Uterus (tissue), 4 donors: ENCODE results near the gene MSANTD1. TPM values are rescaled to one million over a fixed set of nuclear protein-coding genes. Genes with fewer than 3 reads are reported as not detected.

ENCODE experiments used
- DNase-seq, 2 donors: peaks; one replicate each; pipeline ENCODE4 v3.0.0-alpha.2; 2019 to 2020
- H3K27ac ChIP-seq, 2 donors: fragments of 200-600 bp; sonication (generic); 1 replicate in 1 of 2; 2 replicates in 1 of 2; pipeline ENCODE4 v1.5.1; 2016 to 2018
- H3K27me3 ChIP-seq, 2 donors: fragments of 200-600 bp; sonication (generic); one replicate each; pipeline ENCODE4 v1.5.1; 2018 to 2019; ENCODE audit warnings: control low read depth in 1 of 2
- H3K36me3 ChIP-seq, 2 donors: fragments of 200-600 bp; sonication (generic); one replicate each; pipeline ENCODE4 v1.5.1; 2019; ENCODE audit warnings: control low read depth in 1 of 2
- H3K4me1 ChIP-seq, 2 donors: fragments of 200-600 bp; sonication (generic); one replicate each; pipeline ENCODE4 v1.5.1; 2018 to 2019; ENCODE audit warnings: control low read depth in 1 of 2
- H3K4me3 ChIP-seq, 2 donors: fragments of 200-600 bp; sonication (generic); 1 replicate in 1 of 2; 2 replicates in 1 of 2; pipeline ENCODE4 v1.5.1; 2018 to 2019; ENCODE audit warnings: mild to moderate bottlenecking in 1 of 2
- H3K9me3 ChIP-seq, 2 donors: fragments of 200-600 bp; sonication (generic); one replicate each; pipeline ENCODE4 v1.5.1; 2019; ENCODE audit warnings: control low read depth in 1 of 2
- POLR2A ChIP-seq, 2 donors: fragments of 450-650 bp; IDR thresholded peaks; one replicate each; pipeline ENCODE4 v1.6.1; 2016; ENCODE audit warnings: antibody characterized with exemption in 2 of 2, mild to moderate bottlenecking in 1 of 2, moderate library complexity in 1 of 2
- intact Hi-C: fragments of 100-400 bp; cut with DNase I; formaldehyde crosslinking; loops from one replicate; pipeline ENCODE4 v1.15.1; 2023; ENCODE audit warnings: low total_unique reads
- total RNA-seq, 4 donors: library from RNA; depleted of rRNA in 3 of 4; stranded (reverse); fragments of >200 nt in 3 of 4; gene quantifications; one replicate each; pipeline versions ENCODE4 v1.1.0 to v1.2.4, GENCODE V29; 2014 to 2023
- TF ChIP-seq, protein P1 (sequence below), 4 experiments: fragments of 200-600 bp in 2 of 4; fragments of 450-650 bp in 2 of 4; sonication (generic) in 2 of 4; IDR thresholded peaks; one replicate each; pipeline ENCODE4 v1.5.1; 2016 to 2019; ENCODE audit warnings: antibody characterized with exemption in 4 of 4, mild to moderate bottlenecking in 2 of 4, moderate library complexity in 1 of 4
- donor health status: DM: yes; HTN: yes; CAD: no.

The MSANTD1 gene
- total RNA-seq, 4 donors from 2014 or later = 1.3 to 3.3 (median 2.1) TPM; not detected in 1

DNA sequence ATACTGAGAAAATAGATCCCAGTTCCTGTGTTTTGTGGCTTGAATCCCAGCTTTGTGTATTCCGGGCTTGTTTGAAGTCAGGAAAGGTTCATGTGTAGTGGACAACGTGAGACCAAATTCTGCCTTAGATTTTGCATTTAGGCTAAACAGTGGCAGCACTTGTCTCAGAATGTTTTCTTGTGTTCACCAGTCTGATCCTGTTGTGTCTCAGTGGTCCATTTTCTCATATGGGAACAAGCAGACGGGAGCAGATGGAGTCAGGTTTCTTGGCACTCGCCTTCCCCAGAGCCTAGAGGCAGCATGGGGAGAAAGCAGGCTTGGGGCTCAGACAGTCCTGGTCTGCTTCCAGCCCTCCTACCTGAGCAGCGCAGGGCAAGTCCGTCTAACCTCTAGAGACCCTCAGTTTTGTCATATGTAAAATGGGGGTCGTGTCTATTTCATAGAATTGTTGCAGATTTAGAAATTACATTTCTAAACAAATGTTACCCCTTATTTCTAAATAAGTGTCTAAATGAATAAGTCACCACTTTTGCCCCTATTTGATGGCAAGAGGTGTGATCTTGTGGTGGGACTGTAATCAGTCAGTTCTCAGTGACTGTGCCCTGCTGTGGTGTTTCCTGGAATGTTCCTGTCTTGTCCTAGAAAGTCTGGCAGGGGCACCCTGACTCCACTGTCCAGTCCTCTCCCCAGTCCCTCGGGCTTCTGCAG, 28.3 kb upstream of the MSANTD1 start:
- no peaks in the 10 kb centered on the region for H3K9me3 ChIP-seq
- H3K27me3 ChIP-seq = no peaks in the 10 kb centered on the region
- intact Hi-C loops = no loop called here
- no peak overlapping the region for H3K4me3 ChIP-seq
- TF ChIP-seq, protein P1, sequence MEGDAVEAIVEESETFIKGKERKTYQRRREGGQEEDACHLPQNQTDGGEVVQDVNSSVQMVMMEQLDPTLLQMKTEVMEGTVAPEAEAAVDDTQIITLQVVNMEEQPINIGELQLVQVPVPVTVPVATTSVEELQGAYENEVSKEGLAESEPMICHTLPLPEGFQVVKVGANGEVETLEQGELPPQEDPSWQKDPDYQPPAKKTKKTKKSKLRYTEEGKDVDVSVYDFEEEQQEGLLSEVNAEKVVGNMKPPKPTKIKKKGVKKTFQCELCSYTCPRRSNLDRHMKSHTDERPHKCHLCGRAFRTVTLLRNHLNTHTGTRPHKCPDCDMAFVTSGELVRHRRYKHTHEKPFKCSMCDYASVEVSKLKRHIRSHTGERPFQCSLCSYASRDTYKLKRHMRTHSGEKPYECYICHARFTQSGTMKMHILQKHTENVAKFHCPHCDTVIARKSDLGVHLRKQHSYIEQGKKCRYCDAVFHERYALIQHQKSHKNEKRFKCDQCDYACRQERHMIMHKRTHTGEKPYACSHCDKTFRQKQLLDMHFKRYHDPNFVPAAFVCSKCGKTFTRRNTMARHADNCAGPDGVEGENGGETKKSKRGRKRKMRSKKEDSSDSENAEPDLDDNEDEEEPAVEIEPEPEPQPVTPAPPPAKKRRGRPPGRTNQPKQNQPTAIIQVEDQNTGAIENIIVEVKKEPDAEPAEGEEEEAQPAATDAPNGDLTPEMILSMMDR (IDR thresholded peaks at IDR 0.05) = no peak
- no peak for TF ChIP-seq POLR2A (IDR thresholded peaks at IDR 0.05)
- H3K27ac ChIP-seq = no peak overlapping the region
- no peaks in the 10 kb centered on the region for H3K36me3 ChIP-seq
- DNase-seq = no peak
- H3K4me1 ChIP-seq = no peaks in the 10 kb centered on the region

DNA sequence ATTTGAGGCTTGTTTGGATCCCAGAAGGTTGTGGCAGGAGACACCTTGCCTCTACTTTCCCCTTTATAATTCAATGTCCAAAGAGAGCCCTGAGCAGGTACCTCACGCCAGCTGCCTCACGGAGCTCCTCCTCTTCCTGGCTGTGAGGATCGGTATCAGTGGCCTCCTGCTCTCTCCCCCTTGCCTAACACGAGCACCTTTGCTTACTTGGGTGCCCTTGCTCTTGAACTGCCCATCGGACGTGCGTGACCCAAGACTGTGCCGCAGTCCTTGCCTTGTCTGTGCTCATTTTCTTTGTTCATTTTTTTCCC, 27.8 kb upstream of the MSANTD1 start:
- Histone ChIP-seq H3K4me1 (no peaks in the 10 kb centered on the region), H3K9me3 (no peaks in the 10 kb centered on the region), H3K36me3 (no peaks in the 10 kb centered on the region), H3K4me3 (no peak overlapping the region), H3K27me3 (no peaks in the 10 kb centered on the region), H3K27ac (no peak overlapping the region)
- DNase-seq = no peak
- TF ChIP-seq, protein P1 (IDR thresholded peaks at IDR 0.05) = no peak
- no peak for TF ChIP-seq POLR2A (IDR thresholded peaks at IDR 0.05)
- intact Hi-C loops = no loop called here

DNA sequence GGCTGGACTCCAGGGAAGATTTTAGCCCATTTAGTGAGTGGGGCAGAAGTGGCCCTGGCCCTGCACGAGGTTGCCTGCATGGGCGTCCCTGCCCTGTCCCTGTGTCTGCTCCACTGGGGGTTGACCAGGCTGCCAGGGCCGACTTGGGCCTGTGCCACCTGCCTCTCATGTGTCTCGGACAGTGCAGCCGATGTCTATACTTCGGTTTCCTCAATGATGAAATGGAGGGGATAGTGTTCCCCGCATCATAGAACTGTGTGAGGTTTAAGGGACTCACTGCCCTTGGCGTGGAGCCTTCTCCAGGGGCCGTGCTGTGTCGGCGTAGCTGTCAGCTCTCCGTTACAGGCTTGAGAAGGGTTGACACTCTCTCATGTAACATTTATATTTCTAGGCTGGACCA, 27.0 kb upstream of the MSANTD1 start:
- intact Hi-C loops = no loop called here
- Histone ChIP-seq H3K4me1 (no peaks in the 10 kb centered on the region), H3K27ac (no peak overlapping the region), H3K36me3 (no peaks in the 10 kb centered on the region), H3K9me3 (no peaks in the 10 kb centered on the region), H3K27me3 (no peaks in the 10 kb centered on the region), H3K4me3 (no peak overlapping the region)
- DNase-seq = no peak
- TF ChIP-seq, protein P1 (IDR thresholded peaks at IDR 0.05) = no peak
- no peak for TF ChIP-seq POLR2A (IDR thresholded peaks at IDR 0.05)

DNA sequence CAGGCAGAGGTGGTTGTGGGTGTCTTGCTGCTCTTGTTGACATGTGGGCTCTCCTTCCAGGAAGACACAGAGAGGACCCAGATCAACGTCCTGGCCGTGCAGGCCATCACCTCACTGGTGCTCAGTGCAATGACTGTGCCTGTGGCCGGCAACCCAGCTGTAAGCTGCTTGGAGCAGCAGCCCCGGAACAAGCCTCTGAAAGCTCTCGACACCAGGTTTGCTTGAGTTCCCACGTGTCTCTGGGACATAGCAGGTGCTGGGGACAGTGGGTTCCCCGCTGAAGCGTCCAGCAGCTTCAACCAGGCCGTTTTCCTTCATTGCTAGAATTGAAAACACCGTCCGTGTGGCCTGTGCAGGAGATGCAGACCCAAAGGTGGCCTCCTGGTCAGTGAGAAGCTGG, 25.6 kb upstream of the MSANTD1 start:
- TF ChIP-seq, protein P1 (IDR thresholded peaks at IDR 0.05) = no peak
- no peak for TF ChIP-seq POLR2A (IDR thresholded peaks at IDR 0.05)
- no peak for DNase-seq
- H3K4me3 ChIP-seq = no peak overlapping the region

DNA sequence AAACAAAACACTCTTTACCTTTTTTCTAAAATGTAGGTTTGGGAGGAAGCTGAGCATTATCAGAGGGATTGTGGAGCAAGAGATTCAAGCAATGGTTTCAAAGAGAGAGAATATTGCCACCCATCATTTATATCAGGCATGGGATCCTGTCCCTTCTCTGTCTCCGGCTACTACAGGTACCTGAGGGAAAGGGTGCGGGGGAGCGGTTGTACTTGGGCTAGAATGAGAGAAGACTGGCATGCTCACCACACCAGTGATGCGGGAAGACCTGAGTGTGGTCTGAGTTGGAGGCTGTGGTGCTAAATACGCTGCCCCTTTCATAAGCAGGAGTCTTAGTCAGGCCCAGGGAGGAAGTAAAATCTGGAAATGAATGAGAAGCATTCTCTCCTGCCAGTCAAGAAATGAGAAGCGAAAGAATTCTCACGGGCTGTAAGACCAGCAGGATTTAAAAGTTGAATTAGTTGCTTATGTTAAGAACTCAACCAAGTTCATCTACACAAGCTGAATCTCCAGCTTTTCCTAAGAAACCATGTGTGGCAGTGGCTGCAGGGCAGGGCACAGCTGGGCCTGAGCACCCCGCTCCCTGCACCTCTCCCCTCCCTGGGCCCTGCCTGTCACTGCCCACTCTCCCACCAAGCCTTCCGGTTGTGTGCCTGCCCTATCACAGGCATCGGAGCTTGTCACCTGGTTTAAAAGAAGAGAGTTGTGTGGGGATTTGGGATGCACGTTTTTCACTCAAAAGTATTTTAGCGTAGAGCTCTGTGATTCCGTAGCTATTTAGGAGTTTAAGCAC, 24.8 kb upstream of the MSANTD1 start:
- no peaks in the 10 kb centered on the region for H3K4me1 ChIP-seq
- no peaks in the 10 kb centered on the region for H3K27me3 ChIP-seq
- no peaks in the 10 kb centered on the region for H3K36me3 ChIP-seq
- no peak overlapping the region for H3K4me3 ChIP-seq
- TF ChIP-seq, protein P1 (IDR thresholded peaks at IDR 0.05) = no peak
- TF ChIP-seq POLR2A (IDR thresholded peaks at IDR 0.05) = no peak
- no peaks in the 10 kb centered on the region for H3K9me3 ChIP-seq
- intact Hi-C loops = no loop called here
- no peak overlapping the region for H3K27ac ChIP-seq
- DNase-seq = no peak

More for the DNA sequence above, 25.6 kb upstream of the MSANTD1 start:
- H3K27ac ChIP-seq = no peak overlapping the region
- H3K36me3 ChIP-seq = no peaks in the 10 kb centered on the region
- H3K4me1 ChIP-seq = no peaks in the 10 kb centered on the region
- H3K9me3 ChIP-seq = no peaks in the 10 kb centered on the region
- intact Hi-C loops = no loop called here
- no peaks in the 10 kb centered on the region for H3K27me3 ChIP-seq
